Raji (cell line): ENCODE results near the gene SNX10.
A peak's percentile ranks its signal among the peaks of the same experiment; 100 is the strongest.

Source experiments
- POLR2A ChIP-seq: IDR thresholded peaks from 2 replicates; pipeline ENCODE4 v1.6.1; 2011; ENCODE audit warnings: low read depth, low read length, control low read depth; ENCODE audit not compliant: insufficient read depth

The SNX10 gene, protein sequence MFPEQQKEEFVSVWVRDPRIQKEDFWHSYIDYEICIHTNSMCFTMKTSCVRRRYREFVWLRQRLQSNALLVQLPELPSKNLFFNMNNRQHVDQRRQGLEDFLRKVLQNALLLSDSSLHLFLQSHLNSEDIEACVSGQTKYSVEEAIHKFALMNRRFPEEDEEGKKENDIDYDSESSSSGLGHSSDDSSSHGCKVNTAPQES

DNA sequence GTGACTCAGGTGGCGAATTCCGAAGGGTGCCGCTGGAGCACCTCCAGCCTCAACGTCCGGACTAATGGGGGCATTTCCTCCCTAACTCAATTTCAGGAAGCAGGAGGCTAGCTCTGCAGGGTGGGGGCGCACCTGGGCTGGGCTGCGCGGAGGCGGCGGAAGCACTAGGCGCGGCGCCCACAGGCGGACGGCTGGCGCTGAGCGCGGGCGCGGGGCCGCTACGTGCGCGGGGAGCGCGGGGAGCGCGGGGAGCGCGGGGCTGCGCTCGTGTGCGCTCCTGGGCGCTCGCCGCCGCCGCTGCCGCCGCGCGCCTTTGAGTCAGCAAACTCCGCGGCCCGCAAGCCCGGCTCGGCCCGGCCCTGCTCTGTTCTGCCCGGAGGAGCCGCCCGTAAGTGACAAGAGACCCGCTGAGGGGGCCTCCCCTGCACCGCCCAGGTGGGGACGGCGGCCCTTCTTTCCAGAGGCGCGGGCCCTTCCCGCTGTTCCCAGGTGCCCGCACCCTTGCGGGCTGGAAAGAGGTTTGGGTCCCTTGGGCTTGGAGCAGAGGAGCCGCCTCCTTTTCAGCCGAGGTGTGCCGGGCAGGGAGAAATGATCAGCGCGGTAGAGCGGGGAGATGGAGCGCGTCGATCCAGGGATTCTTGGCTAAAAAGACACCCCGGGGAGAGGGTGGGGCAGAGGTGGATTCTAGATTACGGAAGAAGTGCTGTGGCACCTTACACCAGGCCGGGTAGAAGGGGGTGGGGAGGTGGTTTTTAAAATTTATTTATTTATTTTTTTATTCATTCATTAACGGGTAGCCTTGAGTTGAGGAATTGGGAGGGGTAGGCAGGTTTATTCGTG is at the start of gene SNX10:
TSS of gene SNX10 (plus strand) at position 164 of the 840 bp plus-strand sequence. CDS start 54,581 bp downstream, outside the sequence.
- peak; percentile 64 for TF ChIP-seq POLR2A

DNA sequence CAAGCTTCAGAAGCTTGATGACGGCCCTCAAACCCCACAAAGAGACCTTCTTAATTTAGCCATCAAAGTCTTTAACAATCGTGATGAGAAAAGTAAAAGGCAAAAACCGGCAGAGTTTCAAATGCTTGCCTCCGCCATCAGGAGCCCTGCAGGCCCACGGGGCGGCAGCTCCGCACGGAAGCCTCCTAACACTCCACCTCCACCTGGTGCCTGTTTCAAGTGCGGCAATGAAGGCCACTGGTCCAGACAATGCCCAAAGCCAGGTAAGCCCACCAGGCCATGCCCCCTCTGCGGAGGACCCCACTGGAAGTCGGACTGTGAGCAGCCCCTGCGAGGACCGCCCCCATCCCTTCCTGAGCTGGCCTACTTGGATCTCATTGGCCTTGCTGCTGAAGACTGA is 46.5 kb upstream of the SNX10 start:
- TF ChIP-seq POLR2A: no peak

DNA sequence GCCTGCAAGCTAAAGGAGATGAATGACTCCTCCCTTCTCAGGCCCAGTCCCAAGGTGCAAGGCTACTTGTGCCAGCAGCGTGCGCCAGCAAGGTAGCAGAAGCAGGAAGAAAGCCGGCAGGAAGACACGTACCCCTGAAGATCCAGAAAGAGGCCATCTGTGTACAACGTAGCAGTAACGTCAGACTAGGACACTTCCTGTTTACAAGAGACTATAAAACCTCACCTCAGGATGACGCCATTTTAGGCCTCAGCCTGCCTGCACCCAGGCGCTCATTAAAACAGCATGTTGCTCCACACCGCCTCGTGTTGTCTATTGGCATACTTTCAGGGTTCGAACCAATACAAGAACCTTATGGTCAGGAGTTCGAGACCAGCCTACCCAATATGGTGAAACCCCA is 41.4 kb upstream of the SNX10 start:
- TF ChIP-seq POLR2A: no peak

DNA sequence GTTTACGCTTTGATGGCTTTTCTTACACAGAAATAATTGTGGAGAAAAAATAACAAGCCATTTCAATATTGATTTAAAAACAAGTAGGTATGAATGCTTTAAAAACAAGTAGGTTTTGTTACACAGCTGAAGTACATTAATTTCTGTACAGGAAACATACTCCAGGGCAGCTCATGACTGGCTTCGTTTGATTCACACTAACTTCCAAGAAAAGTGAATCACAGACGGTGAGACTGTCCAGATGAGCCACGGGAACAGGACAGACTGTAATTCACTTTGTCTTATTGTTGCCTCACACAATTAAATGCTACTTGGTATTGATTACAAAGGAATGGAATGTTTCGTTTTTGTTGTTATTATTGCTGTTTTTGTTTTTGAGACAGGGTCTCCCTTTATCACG is 26.6 kb upstream of the SNX10 start:
- no peak for TF ChIP-seq POLR2A

DNA sequence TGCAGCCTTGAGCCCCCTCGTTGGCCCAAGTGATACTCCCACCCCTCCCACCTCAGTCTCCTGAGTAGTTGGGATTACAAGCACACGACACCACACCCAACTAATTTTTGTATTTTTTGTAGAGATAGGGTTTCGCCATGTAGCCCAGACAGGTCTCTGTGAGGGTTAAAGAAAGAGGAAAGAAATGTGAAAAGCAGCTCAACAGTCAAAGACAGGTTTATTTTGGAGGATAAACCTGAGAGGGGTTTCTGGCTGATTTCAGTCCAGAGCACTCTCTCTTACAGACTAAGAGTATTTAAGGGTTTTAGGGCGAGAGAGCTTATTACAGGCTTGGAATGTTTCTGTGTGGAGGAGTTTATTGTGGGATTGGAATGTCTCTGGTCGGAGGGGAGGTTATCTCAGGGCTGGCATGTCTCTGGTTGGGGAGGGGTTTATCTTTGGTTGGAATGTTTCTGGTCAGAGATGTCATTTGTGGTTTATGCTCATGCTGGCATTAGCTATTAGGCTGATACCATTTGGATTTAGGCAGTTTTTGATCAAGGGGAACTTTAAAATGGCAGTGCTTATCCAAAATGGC is 26.1 kb upstream of the SNX10 start:
- no peak for TF ChIP-seq POLR2A

DNA sequence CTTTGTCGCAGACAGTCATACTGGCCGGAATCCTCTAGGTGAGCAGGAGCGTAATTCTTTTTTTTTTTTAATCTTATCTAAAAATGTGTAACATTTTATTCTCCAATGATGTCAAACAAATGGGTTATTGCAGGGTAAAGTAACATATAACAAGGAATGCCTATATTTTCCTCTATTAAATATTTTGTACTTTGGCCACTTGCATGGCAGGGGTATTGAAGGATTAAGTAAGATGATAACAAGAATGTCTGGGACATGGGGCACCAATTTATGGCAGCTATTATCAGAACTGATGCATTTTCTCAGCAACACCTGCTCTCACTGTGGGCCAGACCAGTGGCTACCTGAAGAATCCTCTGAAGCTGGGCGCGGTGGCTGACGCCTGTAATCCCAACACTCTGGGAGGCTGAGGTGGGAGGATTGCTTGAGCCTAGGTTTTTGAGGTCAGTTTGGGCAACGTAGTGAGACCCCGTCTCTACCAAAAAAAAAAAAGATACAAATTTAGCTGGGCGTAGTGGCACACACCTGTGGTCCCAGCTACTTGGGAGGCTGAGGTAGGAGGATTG is 24.0 kb upstream of the SNX10 start:
- TF ChIP-seq POLR2A: no peak

DNA sequence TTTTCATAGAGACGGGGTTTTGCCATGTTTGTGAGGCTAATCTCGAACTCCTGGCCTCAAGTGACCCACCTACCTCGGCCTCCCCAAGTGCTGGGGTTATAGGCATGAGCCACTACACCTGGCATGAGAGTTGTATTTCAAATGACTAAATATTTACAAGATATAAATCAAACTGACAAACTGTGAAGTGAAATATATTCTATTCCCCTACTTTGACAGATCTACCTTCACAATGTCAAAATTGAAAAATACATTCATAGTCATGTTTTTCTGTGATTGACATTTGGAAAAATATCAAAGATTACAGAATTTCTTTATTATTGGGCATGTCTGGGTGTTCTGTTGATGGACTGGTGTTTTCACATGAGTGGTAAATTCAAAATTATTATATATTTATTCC is 16.4 kb upstream of the SNX10 start:
- no peak for TF ChIP-seq POLR2A

DNA sequence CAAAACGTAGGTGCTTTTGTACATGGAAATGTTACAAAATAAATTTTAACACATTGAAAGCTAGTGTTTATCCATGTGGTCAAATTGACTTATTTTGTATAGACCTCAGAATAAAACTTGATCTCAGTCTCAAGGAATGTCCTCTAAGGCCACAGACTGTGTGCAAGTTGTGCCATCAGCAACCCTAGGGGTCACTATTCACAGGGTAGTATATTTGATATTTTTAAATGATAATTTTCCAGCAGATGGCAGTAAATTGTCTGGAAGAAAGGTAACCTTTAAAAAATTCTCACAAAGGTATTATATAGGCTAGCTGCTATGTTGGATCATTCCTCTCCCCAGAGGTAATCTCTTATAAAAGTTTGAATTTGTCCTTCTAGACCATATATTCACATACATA is 12.9 kb upstream of the SNX10 start:
- TF ChIP-seq POLR2A: no peak

DNA sequence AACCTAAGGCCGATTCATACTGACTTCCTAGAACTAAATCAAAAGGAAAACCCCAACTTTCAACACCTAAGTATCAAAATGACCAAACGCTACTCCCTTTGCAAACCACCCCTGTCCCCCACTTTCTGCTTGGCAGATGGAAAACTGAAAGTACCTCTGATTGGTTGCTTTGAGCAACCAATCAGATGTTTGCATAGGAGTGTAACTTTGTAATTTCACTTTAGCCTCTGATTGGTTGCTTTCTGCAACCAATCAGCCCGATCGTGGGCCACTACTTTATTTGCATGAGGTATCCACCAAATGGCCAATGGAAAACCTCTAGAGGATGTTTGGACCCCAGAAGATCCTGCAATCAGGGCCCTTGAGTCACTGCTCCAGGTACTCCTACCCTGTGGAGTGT is 12.3 kb upstream of the SNX10 start:
- no peak for TF ChIP-seq POLR2A

DNA sequence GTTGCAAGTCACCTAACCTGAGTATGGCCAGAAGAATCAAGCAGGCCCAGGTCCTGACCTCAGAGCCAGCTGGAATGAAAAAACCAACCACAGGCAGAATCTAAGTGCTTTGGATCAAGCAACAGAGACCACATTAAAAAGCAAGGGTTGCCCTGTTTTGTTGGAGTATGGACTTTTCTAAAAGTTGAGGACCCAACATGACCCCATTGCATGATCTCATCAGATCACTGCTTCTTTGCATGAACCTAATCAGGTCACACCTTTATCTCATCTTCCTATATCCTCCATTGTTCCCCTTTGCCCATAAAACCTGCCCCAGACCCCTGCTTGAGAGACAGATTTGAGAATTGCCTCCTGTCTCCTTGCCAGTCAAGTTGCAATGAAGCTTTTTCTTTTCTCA is 11.6 kb upstream of the SNX10 start:
- TF ChIP-seq POLR2A: no peak

DNA sequence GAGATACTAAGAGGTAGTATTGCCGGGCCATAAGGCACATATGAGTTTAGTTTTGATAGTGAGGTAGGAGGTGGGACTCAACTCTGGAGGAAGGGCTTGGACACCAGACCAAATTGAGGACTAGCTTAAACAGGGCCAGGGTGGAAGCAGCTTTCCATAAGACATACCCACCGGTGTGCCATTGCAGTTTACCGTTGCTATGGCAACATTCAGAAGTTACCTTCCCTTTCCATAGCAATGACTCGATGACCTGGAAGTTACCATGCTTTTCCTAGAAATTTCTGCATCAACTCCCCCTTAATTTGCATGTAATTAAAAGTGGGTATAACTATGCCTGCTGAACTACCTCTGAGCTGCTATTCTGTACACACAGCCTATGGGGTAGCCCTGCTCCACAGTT is 10.9 kb upstream of the SNX10 start:
- no peak for TF ChIP-seq POLR2A

DNA sequence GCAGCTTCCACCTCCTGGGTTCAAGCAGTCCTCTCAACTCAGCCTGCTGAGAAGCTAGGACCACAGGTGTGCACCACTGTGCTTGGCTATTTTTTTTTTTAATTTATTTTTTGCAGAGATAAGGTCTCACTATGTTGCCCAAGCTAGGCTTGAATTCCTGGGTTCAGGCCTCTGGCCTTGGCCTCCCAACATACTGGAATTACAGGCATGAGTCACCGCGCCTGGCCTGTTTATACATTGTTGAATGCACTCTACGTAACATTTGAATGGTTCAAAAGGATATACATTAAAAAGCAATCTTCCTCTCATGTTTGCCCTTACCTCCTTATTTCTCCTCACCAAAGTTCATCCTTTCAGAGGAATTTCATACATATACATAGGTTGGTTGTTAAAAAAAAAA is 7.2 kb upstream of the SNX10 start:
- no peak for TF ChIP-seq POLR2A

DNA sequence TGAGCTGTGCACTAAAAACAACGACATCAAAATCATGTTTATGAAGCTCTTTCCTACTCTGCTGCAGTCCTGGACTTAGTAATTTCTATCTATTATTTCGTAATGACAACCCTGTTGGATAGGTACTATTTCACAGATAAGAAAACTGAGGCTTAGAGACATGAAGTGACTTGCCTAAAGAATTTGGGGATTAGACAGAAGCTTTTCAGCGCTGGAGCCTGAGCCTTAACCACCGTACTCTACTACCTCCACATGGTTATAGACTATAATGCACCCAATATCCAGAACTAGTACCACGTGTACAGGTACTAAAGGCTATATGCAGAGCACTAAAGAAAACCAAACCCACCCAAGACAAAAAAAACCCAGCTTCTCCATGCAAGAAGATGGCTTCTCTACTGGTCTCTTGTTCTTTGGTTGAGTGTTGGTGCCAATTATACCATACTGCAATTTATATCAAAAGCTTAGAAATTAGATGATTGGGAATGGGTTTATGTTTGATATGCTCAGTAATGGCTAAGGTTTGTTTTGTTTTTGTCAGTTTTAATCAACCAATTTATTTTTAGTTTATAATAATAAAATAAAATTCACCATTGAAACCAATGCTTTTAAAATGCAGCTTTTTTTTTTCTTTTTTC is 6.5 kb upstream of the SNX10 start:
- no peak for TF ChIP-seq POLR2A

DNA sequence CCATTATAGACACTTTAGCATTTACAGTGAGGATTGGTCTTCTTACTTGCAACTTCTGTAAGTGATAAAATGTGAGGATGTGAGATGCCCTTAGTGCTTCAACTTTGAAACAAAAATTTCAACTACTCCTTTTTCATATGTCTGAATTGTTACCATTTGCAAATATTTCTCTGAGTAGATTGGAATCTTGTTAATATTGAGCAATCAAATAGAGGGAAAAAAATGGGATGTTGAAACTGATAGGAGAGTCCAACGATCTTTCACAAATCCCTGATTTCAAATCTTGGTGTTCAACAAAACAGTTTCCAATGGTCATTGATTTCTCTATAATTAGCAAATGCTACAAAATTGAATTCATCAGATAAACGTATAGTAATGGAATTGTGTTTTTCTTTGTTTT is 5.5 kb upstream of the SNX10 start:
- TF ChIP-seq POLR2A: no peak

DNA sequence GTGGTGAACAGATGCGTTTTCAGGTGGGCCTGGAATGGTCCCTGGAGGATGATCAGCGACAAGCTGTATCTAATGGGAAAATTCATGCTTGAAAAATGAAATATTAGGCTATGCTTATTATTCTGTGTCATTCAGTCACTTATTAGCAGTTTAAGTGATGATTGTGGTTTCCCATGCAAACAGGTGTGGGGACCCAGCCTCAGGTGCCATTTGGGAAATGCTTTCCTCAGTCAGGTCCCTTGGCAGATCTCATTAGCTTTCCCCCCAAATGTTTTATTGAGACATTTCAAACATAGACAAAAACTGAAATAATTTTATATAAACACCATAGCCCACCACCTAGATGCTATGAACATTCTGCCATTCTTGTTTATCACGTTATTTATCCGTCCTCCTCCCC is 411 bp upstream of the SNX10 start:
- no peak for TF ChIP-seq POLR2A
